Neutrophil (primary cell): Measurements from ENCODE around the gene DDX39B.
"Not testable (repeated sequence)": the region's sequence is repeated elsewhere in the genome, so short reads cannot be mapped to it uniquely, and the experiment has no call there.

Experiments used
- H3K27ac ChIP-seq: fragments of 200-600 bp; sonication (generic); 2 replicates; pipeline ENCODE4 v1.5.1; 2016; ENCODE audit warnings: mild to moderate bottlenecking, moderate library complexity
- H3K27me3 ChIP-seq: fragments of 200-600 bp; sonication (generic); 2 replicates; pipeline ENCODE4 v1.6.0; 2016; ENCODE audit warnings: mild to moderate bottlenecking
- H3K36me3 ChIP-seq: fragments of 200-600 bp; sonication (generic); 2 replicates; pipeline ENCODE4 v1.5.1; 2017
- H3K4me1 ChIP-seq, 2 experiments: fragments of 200-600 bp in 1 of 2; sonication (generic) in 1 of 2; 1 replicate in 1 of 2; 2 replicates in 1 of 2; pipeline versions ENCODE4 v1.5.1 to v1.6.1; 2013 to 2016; ENCODE audit warnings: low read depth in 1 of 2, low read length in 1 of 2, mild to moderate bottlenecking in 1 of 2, moderate library complexity in 1 of 2; ENCODE audit not compliant: control insufficient read depth in 1 of 2, insufficient read depth in 1 of 2
- H3K4me3 ChIP-seq, 2 experiments: fragments of 200-600 bp in 1 of 2; sonication (generic) in 1 of 2; 1 replicate in 1 of 2; 2 replicates in 1 of 2; pipeline ENCODE4 v1.5.1; 2013 to 2016; ENCODE audit warnings: low read depth in 1 of 2, low read length in 1 of 2, mild to moderate bottlenecking in 1 of 2, moderate library complexity in 1 of 2
- H3K9me3 ChIP-seq: fragments of 200-600 bp; sonication (generic); 2 replicates; pipeline ENCODE4 v1.5.1; 2016
- CTCF ChIP-seq: fragments of 200-600 bp; sonication (generic); IDR thresholded peaks from 2 replicates; pipeline ENCODE4 v1.5.1; 2016; ENCODE audit warnings: antibody characterized with exemption

The DDX39B gene

GRCh38 chr6:31558318-31558625, 16.5 kb upstream of the DDX39B start:
- Histone ChIP-seq H3K36me3 (no peaks in the 10 kb centered on the region), H3K4me3 (peak overlapping the region; percentile 62 to 68)

GRCh38 chr6:31557443-31558317, 15.9 kb upstream of the DDX39B start:
- H3K27ac ChIP-seq, result peak overlapping the region; percentile 98
- H3K27me3 ChIP-seq, result no peaks in the 10 kb centered on the region
- no peak for TF ChIP-seq CTCF
- peaks cover 75 to 76% of the 10 kb centered on the region in 2 experiments for H3K4me1 ChIP-seq
- peak overlapping the region; percentile 62 to 68 for H3K4me3 ChIP-seq
- no peaks in the 10 kb centered on the region for H3K36me3 ChIP-seq
- H3K9me3 ChIP-seq, result no peaks in the 10 kb centered on the region

More at GRCh38 chr6:31558318-31558625, 16.5 kb upstream of the DDX39B start:
- H3K27ac ChIP-seq, result peak overlapping the region; percentile 98
- no peaks in the 10 kb centered on the region for H3K27me3 ChIP-seq
- H3K4me1 ChIP-seq, result peaks cover 69 to 70% of the 10 kb centered on the region in 2 experiments
- H3K9me3 ChIP-seq, result no peaks in the 10 kb centered on the region
- TF ChIP-seq CTCF, result no peak

DNA sequence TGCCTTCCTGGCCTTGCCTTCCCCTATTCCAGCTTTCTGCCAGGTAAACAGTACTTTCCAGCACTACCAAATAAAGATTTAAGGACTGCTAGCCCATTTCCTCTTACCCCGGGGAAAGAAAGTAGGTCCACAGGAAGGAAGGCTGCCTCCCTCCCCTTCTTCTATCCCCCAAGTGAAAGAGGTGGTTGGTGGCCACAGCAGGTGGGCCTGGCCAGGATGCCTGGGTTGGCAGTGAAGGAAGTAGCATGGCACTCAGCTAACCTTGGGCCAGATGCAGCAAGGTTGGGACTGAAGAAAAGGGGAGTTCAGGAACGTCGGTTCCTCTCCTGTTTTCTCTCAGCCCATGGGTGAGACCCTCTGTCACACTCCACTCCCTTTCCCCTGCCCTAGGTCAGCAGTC, 14.5 kb upstream of the DDX39B start:
- no peak overlapping the region for H3K4me3 ChIP-seq
- H3K4me1 ChIP-seq, result peaks cover 76 to 78% of the 10 kb centered on the region in 2 experiments
- H3K27me3 ChIP-seq, result no peaks in the 10 kb centered on the region
- no peak for TF ChIP-seq CTCF
- H3K9me3 ChIP-seq, result no peaks in the 10 kb centered on the region
- peak overlapping the region; percentile 98 for H3K27ac ChIP-seq
- no peaks in the 10 kb centered on the region for H3K36me3 ChIP-seq

- not testable (repeated sequence) for H3K9me3 ChIP-seq, H3K36me3 ChIP-seq, H3K27me3 ChIP-seq
- Histone ChIP-seq H3K4me1 (peaks cover 62 to 64% of the 10 kb centered on the region in 2 experiments), H3K27ac (peak overlapping the region; percentile 69), H3K4me3 (peak overlapping the region in 1 of 2 experiments; percentile 42)
- peak; percentile 87 for TF ChIP-seq CTCF
Measured at GRCh38 chr6:31551371-31551770, 9.6 kb upstream of the DDX39B start.

DNA sequence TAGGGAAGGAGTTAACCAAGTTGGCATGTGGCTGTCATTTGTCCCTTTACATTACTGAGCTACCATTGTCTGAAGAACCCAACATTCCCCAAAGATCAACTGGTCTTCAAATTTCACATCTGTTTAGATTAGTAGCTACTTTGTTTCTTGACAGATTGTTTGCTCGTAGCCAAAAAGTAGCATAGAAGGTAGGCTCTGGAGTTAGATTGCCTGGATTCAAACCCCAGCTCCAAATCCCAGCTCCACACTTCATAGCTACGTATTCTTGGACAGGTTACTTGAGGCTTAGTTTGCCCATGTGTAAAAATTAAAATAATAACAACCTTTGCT, 6.7 kb upstream of the DDX39B start:
- Histone ChIP-seq H3K4me3 (no peak overlapping the region), H3K27me3 (no peaks in the 10 kb centered on the region), H3K4me1 (peaks cover 57 to 60% of the 10 kb centered on the region in 2 experiments), H3K36me3 (no peaks in the 10 kb centered on the region), H3K27ac (peak overlapping the region; percentile 89), H3K9me3 (no peaks in the 10 kb centered on the region)
- no peak for TF ChIP-seq CTCF
